Measurements from ENCODE around the gene PNMA6F.

- TF ChIP-seq, protein P1, sequence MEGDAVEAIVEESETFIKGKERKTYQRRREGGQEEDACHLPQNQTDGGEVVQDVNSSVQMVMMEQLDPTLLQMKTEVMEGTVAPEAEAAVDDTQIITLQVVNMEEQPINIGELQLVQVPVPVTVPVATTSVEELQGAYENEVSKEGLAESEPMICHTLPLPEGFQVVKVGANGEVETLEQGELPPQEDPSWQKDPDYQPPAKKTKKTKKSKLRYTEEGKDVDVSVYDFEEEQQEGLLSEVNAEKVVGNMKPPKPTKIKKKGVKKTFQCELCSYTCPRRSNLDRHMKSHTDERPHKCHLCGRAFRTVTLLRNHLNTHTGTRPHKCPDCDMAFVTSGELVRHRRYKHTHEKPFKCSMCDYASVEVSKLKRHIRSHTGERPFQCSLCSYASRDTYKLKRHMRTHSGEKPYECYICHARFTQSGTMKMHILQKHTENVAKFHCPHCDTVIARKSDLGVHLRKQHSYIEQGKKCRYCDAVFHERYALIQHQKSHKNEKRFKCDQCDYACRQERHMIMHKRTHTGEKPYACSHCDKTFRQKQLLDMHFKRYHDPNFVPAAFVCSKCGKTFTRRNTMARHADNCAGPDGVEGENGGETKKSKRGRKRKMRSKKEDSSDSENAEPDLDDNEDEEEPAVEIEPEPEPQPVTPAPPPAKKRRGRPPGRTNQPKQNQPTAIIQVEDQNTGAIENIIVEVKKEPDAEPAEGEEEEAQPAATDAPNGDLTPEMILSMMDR (IDR thresholded peaks at IDR 0.05), result no peak
- no peak for TF ChIP-seq POLR2A (IDR thresholded peaks at IDR 0.05)
- no peak for TF ChIP-seq POLR2AphosphoS5 (IDR thresholded peaks at IDR 0.05)
These were observed 2.8 kb downstream of the PNMA6F start for GRCh38 chrX:153318811-153319210.
